ENCODE results near the gene ACSL1. TPM values are rescaled to one million over a fixed set of nuclear protein-coding genes. Genes with fewer than 3 reads are reported as not detected.

The ACSL1 gene
- total RNA-seq, 1 donor from 2014 or later, result 18.0 TPM

DNA sequence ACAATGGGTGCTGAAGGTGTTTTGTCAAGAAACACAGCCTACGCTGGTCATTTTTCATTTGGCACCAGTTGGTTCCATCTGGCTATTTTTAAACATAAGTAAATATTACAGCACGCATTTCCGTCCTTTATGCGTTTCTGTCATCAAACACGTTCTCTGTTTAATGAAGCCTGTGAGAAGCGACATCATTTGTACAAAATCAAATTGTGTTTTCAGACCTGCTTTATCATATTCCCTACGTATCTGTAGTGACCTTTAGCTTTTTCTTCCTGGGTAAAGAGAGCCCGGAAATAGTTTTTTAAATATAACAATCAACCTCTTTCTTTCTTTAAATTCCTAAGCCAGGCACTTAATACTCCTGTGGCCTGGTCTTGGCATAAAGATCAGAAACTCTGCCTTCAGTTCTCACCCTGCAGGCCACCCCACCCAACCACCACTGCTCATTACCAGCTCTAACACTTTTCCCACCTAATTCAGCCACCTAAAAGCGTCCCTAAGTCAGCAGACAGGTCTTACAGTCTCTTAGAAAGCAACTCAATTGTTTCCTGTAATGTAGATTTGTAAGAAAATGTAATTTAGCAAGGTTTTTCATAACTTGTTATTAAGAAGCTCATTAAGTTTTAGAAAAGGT is 30.4 kb downstream of the ACSL1 start:
- Mint-ChIP-seq H3K36me3 (peaks cover 13% of the 10 kb centered on the region), H3K4me3 (no peak overlapping the region), H3K27ac (no peak overlapping the region), H3K27me3 (ENCODE audit: low read depth) (no peaks in the 10 kb centered on the region), H3K4me1 (peaks cover 10% of the 10 kb centered on the region), H3K9me3 (peaks cover 7% of the 10 kb centered on the region)
- no peak for DNase-seq (ENCODE audit: low spot score in 2 of 2, unreplicated experiment in 2 of 2)
- TF ChIP-seq, protein P1, sequence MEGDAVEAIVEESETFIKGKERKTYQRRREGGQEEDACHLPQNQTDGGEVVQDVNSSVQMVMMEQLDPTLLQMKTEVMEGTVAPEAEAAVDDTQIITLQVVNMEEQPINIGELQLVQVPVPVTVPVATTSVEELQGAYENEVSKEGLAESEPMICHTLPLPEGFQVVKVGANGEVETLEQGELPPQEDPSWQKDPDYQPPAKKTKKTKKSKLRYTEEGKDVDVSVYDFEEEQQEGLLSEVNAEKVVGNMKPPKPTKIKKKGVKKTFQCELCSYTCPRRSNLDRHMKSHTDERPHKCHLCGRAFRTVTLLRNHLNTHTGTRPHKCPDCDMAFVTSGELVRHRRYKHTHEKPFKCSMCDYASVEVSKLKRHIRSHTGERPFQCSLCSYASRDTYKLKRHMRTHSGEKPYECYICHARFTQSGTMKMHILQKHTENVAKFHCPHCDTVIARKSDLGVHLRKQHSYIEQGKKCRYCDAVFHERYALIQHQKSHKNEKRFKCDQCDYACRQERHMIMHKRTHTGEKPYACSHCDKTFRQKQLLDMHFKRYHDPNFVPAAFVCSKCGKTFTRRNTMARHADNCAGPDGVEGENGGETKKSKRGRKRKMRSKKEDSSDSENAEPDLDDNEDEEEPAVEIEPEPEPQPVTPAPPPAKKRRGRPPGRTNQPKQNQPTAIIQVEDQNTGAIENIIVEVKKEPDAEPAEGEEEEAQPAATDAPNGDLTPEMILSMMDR (IDR thresholded peaks at IDR 0.05; ENCODE audit: unreplicated experiment), result no peak

DNA sequence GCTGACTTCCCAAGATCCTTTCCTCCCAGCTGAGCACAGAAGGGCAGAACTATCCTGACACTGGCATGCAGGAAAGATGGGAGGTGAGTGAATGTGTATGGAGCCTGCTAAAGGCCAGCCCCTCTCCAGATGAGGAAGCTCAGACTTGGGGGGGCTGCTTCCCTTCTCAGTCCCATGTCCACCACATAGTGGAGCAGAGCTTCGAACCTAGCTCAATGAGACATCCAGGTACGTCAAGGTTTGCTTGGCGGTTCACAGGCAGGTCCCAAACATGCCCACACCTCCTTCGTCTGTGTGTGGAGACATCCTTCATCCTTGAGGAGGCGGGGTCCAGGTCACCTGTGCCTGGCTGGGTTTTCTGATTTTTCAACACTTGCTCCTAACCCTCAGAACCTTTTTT is 31.3 kb downstream of the ACSL1 start:
- Mint-ChIP-seq H3K9me3 (peaks cover 7% of the 10 kb centered on the region), H3K27me3 (ENCODE audit: low read depth) (no peaks in the 10 kb centered on the region), H3K4me1 (peaks cover 10% of the 10 kb centered on the region), H3K27ac (no peak overlapping the region), H3K36me3 (peaks cover 13% of the 10 kb centered on the region), H3K4me3 (no peak overlapping the region)
- no peak for DNase-seq (ENCODE audit: low spot score in 2 of 2, unreplicated experiment in 2 of 2)
- TF ChIP-seq, protein P1 (IDR thresholded peaks at IDR 0.05; ENCODE audit: unreplicated experiment), result no peak

DNA sequence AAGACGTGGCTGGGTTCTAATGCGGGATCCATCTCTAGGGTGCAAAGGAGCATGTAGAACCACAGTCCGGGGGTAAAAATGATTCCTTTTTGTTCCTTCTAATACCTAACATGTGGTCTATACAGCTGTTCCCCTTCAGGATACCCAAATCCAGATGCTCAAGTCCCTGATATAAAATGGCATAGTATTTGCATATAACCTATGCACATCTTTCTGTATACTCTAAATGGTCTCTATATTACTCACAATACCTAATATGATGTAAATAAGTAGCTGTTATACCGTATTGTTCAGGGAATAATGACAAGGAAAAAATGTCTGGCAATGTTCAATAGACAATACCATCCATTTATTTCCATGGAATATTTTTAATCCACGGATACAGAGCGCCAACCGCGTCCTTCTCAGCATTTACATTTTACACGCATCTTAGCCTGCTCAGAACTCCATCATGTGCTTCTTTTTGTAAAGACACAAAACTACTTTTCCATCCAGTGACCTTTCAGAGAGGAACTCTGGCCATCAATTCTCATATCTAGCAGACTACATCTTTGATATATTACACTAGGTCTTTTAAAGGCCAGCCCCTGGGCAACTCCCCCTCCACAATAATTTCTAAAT is 31.9 kb downstream of the ACSL1 start:
- TF ChIP-seq, protein P1 (IDR thresholded peaks at IDR 0.05; ENCODE audit: unreplicated experiment), result no peak
- Mint-ChIP-seq H3K4me3 (no peak overlapping the region), H3K9me3 (peaks cover 7% of the 10 kb centered on the region), H3K27me3 (ENCODE audit: low read depth) (no peaks in the 10 kb centered on the region), H3K27ac (no peak overlapping the region), H3K36me3 (peaks cover 11% of the 10 kb centered on the region), H3K4me1 (peaks cover 10% of the 10 kb centered on the region)
- no peak for DNase-seq (ENCODE audit: low spot score in 2 of 2, unreplicated experiment in 2 of 2)

DNA sequence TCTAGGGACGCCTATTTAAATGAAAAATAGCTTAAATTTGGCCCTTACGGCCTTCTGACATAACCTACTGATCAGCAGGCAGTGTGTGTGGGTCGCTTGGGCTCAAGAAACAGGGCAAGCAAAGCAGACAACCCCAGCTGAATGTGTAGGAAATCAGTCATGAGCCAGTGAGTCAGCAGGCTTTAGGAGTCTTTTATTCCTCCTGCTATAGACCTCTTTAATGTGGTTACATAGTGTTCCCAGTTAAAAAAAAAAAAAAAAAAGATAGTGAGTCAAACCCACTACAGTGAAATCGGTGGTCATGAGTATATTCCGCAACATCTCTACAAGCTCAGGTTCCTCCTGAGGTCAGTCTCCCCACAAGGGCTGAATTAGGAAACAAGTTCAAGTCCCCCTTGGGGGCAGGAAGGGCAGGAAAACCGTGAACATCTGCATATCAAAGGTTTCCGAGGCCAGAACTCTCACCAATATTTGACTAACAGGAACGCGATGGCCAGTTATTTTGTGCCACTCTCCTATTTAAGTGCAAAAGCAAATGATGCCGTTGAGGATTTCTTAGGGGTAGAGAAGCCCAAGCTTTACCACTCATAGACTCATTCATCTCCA is 32.7 kb downstream of the ACSL1 start:
- TF ChIP-seq, protein P1 (IDR thresholded peaks at IDR 0.05; ENCODE audit: unreplicated experiment), result no peak
- no peak for DNase-seq (ENCODE audit: low spot score in 2 of 2, unreplicated experiment in 2 of 2)
- H3K9me3 Mint-ChIP-seq, result peaks cover 7% of the 10 kb centered on the region
- H3K36me3 Mint-ChIP-seq, result peaks cover 11% of the 10 kb centered on the region
- H3K4me3 Mint-ChIP-seq, result no peak overlapping the region
- H3K4me1 Mint-ChIP-seq, result peaks cover 10% of the 10 kb centered on the region
- no peaks in the 10 kb centered on the region for H3K27me3 Mint-ChIP-seq (ENCODE audit: low read depth)
- H3K27ac Mint-ChIP-seq, result no peak overlapping the region

DNA sequence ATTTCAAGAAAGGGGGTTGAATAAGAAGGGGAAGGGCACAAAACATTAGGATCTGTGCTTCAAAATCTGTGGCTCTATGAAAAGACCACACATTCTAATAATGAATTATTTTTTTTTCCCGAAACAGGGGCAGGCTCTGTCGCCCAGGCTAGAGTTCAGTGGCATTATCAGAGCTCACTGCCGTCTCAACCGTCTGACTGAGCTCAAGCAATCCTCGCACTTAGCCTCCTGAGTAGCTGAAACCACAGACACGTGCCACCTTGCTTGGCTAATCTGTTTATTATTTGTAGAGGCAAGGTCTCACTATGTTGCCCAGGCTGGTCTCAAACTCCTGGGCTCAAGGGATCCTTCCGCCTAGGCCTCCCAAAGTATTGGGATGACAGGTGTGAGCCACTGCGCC is 33.4 kb downstream of the ACSL1 start:
- no peak overlapping the region for H3K27ac Mint-ChIP-seq
- TF ChIP-seq, protein P1 (IDR thresholded peaks at IDR 0.05; ENCODE audit: unreplicated experiment), result no peak
- H3K4me1 Mint-ChIP-seq, result peaks cover 10% of the 10 kb centered on the region

More for the DNA sequence above, 33.4 kb downstream of the ACSL1 start:
- Mint-ChIP-seq H3K27me3 (ENCODE audit: low read depth) (no peaks in the 10 kb centered on the region), H3K9me3 (peaks cover 7% of the 10 kb centered on the region), H3K4me3 (no peak overlapping the region), H3K36me3 (peaks cover 8% of the 10 kb centered on the region)
- DNase-seq (ENCODE audit: low spot score in 2 of 2, unreplicated experiment in 2 of 2), result no peak

Data from mesothelial cell of epicardium (in vitro differentiated cells).